Measurements from ENCODE around the gene BABAM1. TPM values are rescaled to one million over a fixed set of nuclear protein-coding genes. Genes with fewer than 3 reads are reported as not detected.

The BABAM1 gene
- total RNA-seq: 10 to 100 TPM; 93.2 to 95.4 TPM
- 110 TPM for polyA plus RNA-seq (ENCODE audit: insufficient read depth, low read depth, low replicate concordance)
- long read RNA-seq, donor 1, transcript BABAM1-208 (9 exons, 1,470 nt): major isoform, 36 of 41 reads
- long read RNA-seq, donor 1, partial matches to known transcripts: 0 of 41 reads
- long read RNA-seq, donor 1, other reads (novel, unspliced or antisense): 0 of 41 reads
- long read RNA-seq, donor 2, transcript BABAM1-208 (9 exons, 1,470 nt): major isoform, 22 of 34 reads
- long read RNA-seq, donor 2, partial matches to known transcripts: 5 of 34 reads
- long read RNA-seq, donor 2, other reads (novel, unspliced or antisense): 0 of 34 reads

GRCh38 chr19:17266975-17267788 lies at the start of gene BABAM1:
BABAM1 (plus strand) TSS chr19:17267443; CDS start chr19:17268807, 1,364 bp downstream.
- intact Hi-C loops (cut with DNase I; ENCODE audit: low total_unique reads): no loop called here
- Histone ChIP-seq H3K9me3 (no peaks in the 10 kb centered on the region), H3K36me3 (ENCODE audit: low read depth, missing control alignments) (no peaks in the 10 kb centered on the region), H3K4me3 (peak within 1 kb of the TSS; percentile 70 to 84), H3K27me3 (no peaks in the 10 kb centered on the region), H3K4me1 (peaks cover 6% of the 10 kb centered on the region), H3K27ac (peak within 1 kb of the TSS; percentile 61 to 80)
- 0% methylated on average over 27 of the region's 27 CpGs for WGBS, 2 donors
- peak; percentile 99 for DNase-seq
- TF ChIP-seq POLR2A (IDR thresholded peaks at IDR 0.05): no peak
- no peak for TF ChIP-seq CTCF (IDR thresholded peaks at IDR 0.05)

GRCh38 chr19:17219286-17219685 lies 48.0 kb upstream of the BABAM1 start:
- Histone ChIP-seq H3K27ac (no peak overlapping the region), H3K4me3 (no peak overlapping the region), H3K36me3 (ENCODE audit: low read depth, missing control alignments) (no peaks in the 10 kb centered on the region), H3K27me3 (no peaks in the 10 kb centered on the region), H3K9me3 (no peaks in the 10 kb centered on the region), H3K4me1 (peaks cover 20% of the 10 kb centered on the region)
- intact Hi-C loops (cut with DNase I; ENCODE audit: low total_unique reads): no loop called here
- 94% methylated on average over 8 of the region's 8 CpGs for WGBS, 2 donors
- TF ChIP-seq CTCF (IDR thresholded peaks at IDR 0.05) (no peak), POLR2A (IDR thresholded peaks at IDR 0.05) (no peak)
- no peak for DNase-seq

GRCh38 chr19:17220207-17220758 lies 47.0 kb upstream of the BABAM1 start:
- peaks cover 15% of the 10 kb centered on the region for H3K4me1 ChIP-seq
- H3K4me3 ChIP-seq: no peak overlapping the region
- TF ChIP-seq CTCF (IDR thresholded peaks at IDR 0.05) (no peak), POLR2A (IDR thresholded peaks at IDR 0.05) (no peak)
- no peaks in the 10 kb centered on the region for H3K36me3 ChIP-seq (ENCODE audit: low read depth, missing control alignments)
- WGBS, 2 donors: 30 to 55% methylated on average over 7 to 14 of the region's 14 CpGs
- H3K9me3 ChIP-seq: no peaks in the 10 kb centered on the region
- DNase-seq: no peak
- intact Hi-C loops (cut with DNase I; ENCODE audit: low total_unique reads): no loop called here
- no peaks in the 10 kb centered on the region for H3K27me3 ChIP-seq
- H3K27ac ChIP-seq: peak overlapping the region; percentile 1 to 8

DNA sequence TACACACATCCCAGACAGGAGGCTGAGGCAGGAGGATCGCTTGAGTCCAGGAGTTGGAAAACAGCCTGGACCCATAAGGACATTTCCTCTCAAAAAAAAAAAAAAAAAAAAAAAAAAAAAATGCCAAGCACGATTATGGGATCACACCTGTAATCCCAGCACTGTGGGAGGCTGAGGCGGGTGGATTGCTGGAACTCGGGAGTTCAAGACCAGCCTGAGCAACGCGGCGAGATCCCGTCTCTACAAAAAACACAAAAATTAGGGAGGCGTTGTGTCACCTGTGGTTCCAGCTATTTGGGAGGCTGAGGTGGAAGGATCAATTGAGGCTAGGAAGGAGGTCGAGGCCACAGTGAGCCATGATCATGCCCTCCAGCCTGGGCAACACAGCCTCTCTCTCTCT lies 42.2 kb upstream of the BABAM1 start:
- intact Hi-C loops (cut with DNase I; ENCODE audit: low total_unique reads): no loop called here
- no peaks in the 10 kb centered on the region for H3K27me3 ChIP-seq
- no peaks in the 10 kb centered on the region for H3K36me3 ChIP-seq (ENCODE audit: low read depth, missing control alignments)
- H3K9me3 ChIP-seq: no peaks in the 10 kb centered on the region
- WGBS, 2 donors: 41 to 69% methylated on average over 10 of the region's 10 CpGs
- peak overlapping the region in 1 of 2 donors; percentile 70 for H3K4me3 ChIP-seq
- TF ChIP-seq CTCF (IDR thresholded peaks at IDR 0.05) (no peak), POLR2A (IDR thresholded peaks at IDR 0.05) (no peak)
- H3K27ac ChIP-seq: no peak overlapping the region
- DNase-seq: no peak
- peaks cover 12% of the 10 kb centered on the region for H3K4me1 ChIP-seq
